GM19238 (cell line): ENCODE measurements around the gene CAMK4.

Source experiments
- DNase-seq: peaks from one replicate; pipeline ENCODE4 v3.0.0; 2011; ENCODE audit warnings: low spot score; ENCODE audit not compliant: insufficient read length

CAMK4 gene

GRCh38 chr5:111532886-111533582 lies 308.9 kb downstream of the CAMK4 start:
- DNase-seq: no peak

- no peak for DNase-seq
These were observed 311.8 kb downstream of the CAMK4 start for GRCh38 chr5:111535879-111536549.

GRCh38 chr5:111537141-111538024 lies 313.2 kb downstream of the CAMK4 start:
- DNase-seq: no peak
